ENCODE measurements around the gene DAZAP2. TPM values are rescaled to one million over a fixed set of nuclear protein-coding genes. Genes with fewer than 3 reads are reported as not detected.

Gene DAZAP2
- polyA plus RNA-seq, 2 of the 4 experiments (the other 2 are of a cell fraction) = 304 to 375 TPM

DNA sequence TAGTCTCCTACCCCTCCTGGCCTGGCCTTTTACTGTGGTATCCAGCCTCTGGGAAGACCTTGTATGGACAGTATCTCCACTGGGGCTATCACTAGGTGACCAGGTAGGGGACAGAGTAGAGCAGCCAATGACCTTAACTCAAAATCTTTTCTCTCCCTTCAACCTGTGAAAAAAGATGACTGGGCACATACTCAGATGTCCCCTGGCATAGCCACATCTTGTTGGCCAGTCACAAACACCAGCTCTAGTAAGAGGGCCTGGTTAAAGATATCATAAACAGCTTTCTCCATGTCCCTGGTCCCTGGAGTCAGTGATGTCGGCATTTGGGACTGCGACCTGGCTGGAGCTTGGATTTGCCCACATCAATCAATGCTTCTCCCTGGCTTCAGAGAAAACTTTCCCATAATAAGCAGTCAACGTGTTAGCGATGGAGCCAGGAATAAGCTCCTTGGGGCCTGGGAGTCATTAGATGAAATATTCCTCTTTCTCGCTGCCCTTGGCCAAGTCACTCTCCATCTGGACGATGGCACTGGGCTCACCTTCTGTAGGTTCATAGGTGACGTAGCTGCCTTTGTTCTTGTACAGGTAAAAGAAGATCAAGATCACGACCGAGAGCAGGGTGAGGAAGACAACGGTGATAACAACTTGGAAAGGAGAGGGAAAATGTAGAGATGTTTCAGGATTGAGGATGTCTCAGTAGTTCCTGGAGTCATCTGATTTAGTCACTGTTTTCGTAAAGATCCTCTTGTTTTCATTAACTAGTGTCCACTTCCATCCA, 7.0 kb downstream of the DAZAP2 start:
- TF ChIP-seq, protein P1, sequence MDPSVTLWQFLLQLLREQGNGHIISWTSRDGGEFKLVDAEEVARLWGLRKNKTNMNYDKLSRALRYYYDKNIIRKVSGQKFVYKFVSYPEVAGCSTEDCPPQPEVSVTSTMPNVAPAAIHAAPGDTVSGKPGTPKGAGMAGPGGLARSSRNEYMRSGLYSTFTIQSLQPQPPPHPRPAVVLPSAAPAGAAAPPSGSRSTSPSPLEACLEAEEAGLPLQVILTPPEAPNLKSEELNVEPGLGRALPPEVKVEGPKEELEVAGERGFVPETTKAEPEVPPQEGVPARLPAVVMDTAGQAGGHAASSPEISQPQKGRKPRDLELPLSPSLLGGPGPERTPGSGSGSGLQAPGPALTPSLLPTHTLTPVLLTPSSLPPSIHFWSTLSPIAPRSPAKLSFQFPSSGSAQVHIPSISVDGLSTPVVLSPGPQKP (IDR thresholded peaks at IDR 0.05; ENCODE audit: low read depth, low read length) = no peak
- TF ChIP-seq MAZ (IDR thresholded peaks at IDR 0.05; ENCODE audit: borderline replicate concordance, low read depth, low read length) (no peak), MAX (IDR thresholded peaks at IDR 0.05) (no peak), KDM1A (IDR thresholded peaks at IDR 0.05; ENCODE audit: low read depth) (no peak), HOXA7 (CRISPR knock-in tag; IDR thresholded peaks at IDR 0.05) (no peak), NFE2L2 (conservative IDR thresholded peaks at IDR 0.05; ENCODE audit: low read length) (no peak), SREBF2 (IDR thresholded peaks at IDR 0.05) (no peak), HDAC2 (IDR thresholded peaks at IDR 0.05) (no peak), CBX8 (IDR thresholded peaks at IDR 0.05) (no peak), BCL3 (IDR thresholded peaks at IDR 0.05) (no peak), JUN (IDR thresholded peaks at IDR 0.05) (no peak), CHD2 (IDR thresholded peaks at IDR 0.05; ENCODE audit: low read length, partially characterized antibody) (no peak), MYC (IDR thresholded peaks at IDR 0.05; ENCODE audit: borderline replicate concordance, low read length) (no peak), PBX3 (IDR thresholded peaks at IDR 0.05) (no peak), NPAS2 (CRISPR knock-in tag; IDR thresholded peaks at IDR 0.05; ENCODE audit: borderline replicate concordance) (no peak), RNF2 (IDR thresholded peaks at IDR 0.05; ENCODE audit: borderline replicate concordance, low read depth) (no peak), CHD4 (IDR thresholded peaks at IDR 0.05; ENCODE audit: borderline replicate concordance) (no peak), RARB (CRISPR knock-in tag; IDR thresholded peaks at IDR 0.05) (no peak)
- TF ChIP-seq, protein P2, sequence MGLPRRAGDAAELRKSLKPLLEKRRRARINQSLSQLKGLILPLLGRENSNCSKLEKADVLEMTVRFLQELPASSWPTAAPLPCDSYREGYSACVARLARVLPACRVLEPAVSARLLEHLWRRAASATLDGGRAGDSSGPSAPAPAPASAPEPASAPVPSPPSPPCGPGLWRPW (IDR thresholded peaks at IDR 0.05) = no peak
- TF ChIP-seq, protein P3, sequence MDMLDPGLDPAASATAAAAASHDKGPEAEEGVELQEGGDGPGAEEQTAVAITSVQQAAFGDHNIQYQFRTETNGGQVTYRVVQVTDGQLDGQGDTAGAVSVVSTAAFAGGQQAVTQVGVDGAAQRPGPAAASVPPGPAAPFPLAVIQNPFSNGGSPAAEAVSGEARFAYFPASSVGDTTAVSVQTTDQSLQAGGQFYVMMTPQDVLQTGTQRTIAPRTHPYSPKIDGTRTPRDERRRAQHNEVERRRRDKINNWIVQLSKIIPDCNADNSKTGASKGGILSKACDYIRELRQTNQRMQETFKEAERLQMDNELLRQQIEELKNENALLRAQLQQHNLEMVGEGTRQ (IDR thresholded peaks at IDR 0.05) = no peak
- H3K27ac ChIP-seq = no peak overlapping the region
- H3K4me3 ChIP-seq = no peak overlapping the region
- H3K9me3 ChIP-seq = no peaks in the 10 kb centered on the region
- whole genome bisulfite sequencing (ENCODE audit: missing lambda C conversion rate) = 93% methylated on average over 11 of the region's 11 CpGs
- DNase-seq (ENCODE audit: low read depth in 1 of 2, low spot score in 1 of 2) (no peak), FAIRE-seq (no peak), ATAC-seq (peak; percentile 37 to 49; a peak in 5 of 6 replicates)
- no peak overlapping the region for H3K4me2 ChIP-seq
- ChIA-PET POLR2A (no interaction called here), CTCF (interaction anchor here (0.5 to 4.7 kb wide), 7 partner anchors 7 to 421 kb away, joined by 3 to 17 read pairs (median 3); no protein-coding TSS in a partner anchor)
- peaks cover 5% of the 10 kb centered on the region; the same call in 2 of the 3 replicates for H3K4me1 ChIP-seq

GRCh38 chr12:51246254-51246853, 7.7 kb downstream of the DAZAP2 start:
- WGBS (ENCODE audit: missing lambda C conversion rate) = 86% methylated on average over 7 of the region's 7 CpGs
- no peak overlapping the region for H3K27ac ChIP-seq
- no peak for FAIRE-seq

More at GRCh38 chr12:51246254-51246853, 7.7 kb downstream of the DAZAP2 start:
- Histone ChIP-seq H3K4me2 (no peak overlapping the region), H3K4me3 (no peak overlapping the region), H3K9me3 (no peaks in the 10 kb centered on the region), H3K4me1 (no peaks in the 10 kb centered on the region)
- peak; percentile 40 to 44; a peak in 4 of 6 replicates for ATAC-seq
- ChIA-PET CTCF (interaction anchor here (1.3 to 4.7 kb wide), 4 partner anchors 17 to 421 kb away, joined by 3 to 17 read pairs (median 5); no protein-coding TSS in a partner anchor), POLR2A (no interaction called here)
- DNase-seq (ENCODE audit: low read depth in 1 of 2, low spot score in 1 of 2) = no peak
- TF ChIP-seq REST (IDR thresholded peaks at IDR 0.05) (no peak), RCOR1 (IDR thresholded peaks at IDR 0.05; ENCODE audit: low read depth, low read length) (no peak), SMC3 (IDR thresholded peaks at IDR 0.05) (no peak; the same call in 2 of the 3 replicates), RAD21 (conservative IDR thresholded peaks at IDR 0.05 in 1 of 2, IDR thresholded peaks at IDR 0.05 in 1 of 2) (peak in 1 of 2 experiments; percentile 51; a peak in 2 of 5 replicates)
